ENCODE results near the gene PLIN1. TPM values are rescaled to one million over a fixed set of nuclear protein-coding genes. Genes with fewer than 3 reads are reported as not detected.

Gene PLIN1
- total RNA-seq, 1 experiment from 2014 or later, result 0.09 TPM

GRCh38 chr15:89693091-89693490 lies 13.9 kb upstream of the PLIN1 start:
- Histone ChIP-seq H3K9ac (ENCODE audit: extremely low read depth, insufficient read length, low read length) (no peak overlapping the region), H3K79me2 (ENCODE audit: insufficient read depth, low read length) (no peaks in the 10 kb centered on the region), H4K20me1 (ENCODE audit: control insufficient read depth, insufficient read depth, insufficient read length) (no peaks in the 10 kb centered on the region), H2BK5ac (ENCODE audit: insufficient read length, low read length) (no peak overlapping the region), H2BK12ac (ENCODE audit: insufficient read length, low read depth, low read length) (no peak overlapping the region), H3K4me2 (ENCODE audit: insufficient read depth, insufficient read length, low read length) (no peak overlapping the region), H2BK20ac (ENCODE audit: low read depth, low read length, poor library complexity, severe bottlenecking) (no peak overlapping the region), H3K27me3 (ENCODE audit: insufficient read depth, low read length) (no peaks in the 10 kb centered on the region), H2BK15ac (ENCODE audit: low read depth, low read length) (no peak overlapping the region), H3K27ac (ENCODE audit: insufficient read length, low read depth, low read length) (no peak overlapping the region), H3K23me2 (ENCODE audit: insufficient read length, low read depth, low read length, poor library complexity, severe bottlenecking) (peaks cover 4% of the 10 kb centered on the region), H3K79me1 (ENCODE audit: insufficient read depth, low read depth, low read length, poor library complexity, severe bottlenecking) (no peaks in the 10 kb centered on the region), H2AFZ (ENCODE audit: low read length) (no peak overlapping the region), H3K9me3 (ENCODE audit: control insufficient read depth, low read depth, low read length) (no peaks in the 10 kb centered on the region), H2BK120ac (ENCODE audit: low read depth, low read length, poor library complexity, severe bottlenecking) (no peak overlapping the region), H3K18ac (ENCODE audit: insufficient read length, low read depth, low read length) (no peak overlapping the region), H4K8ac (replicated peaks; ENCODE audit: insufficient read length, low read depth, low read length) (no peak overlapping the region), H3K14ac (ENCODE audit: insufficient read depth, low read length) (no peak overlapping the region), H3K23ac (ENCODE audit: insufficient read length, low read depth, low read length) (no peak overlapping the region), H3T11ph (ENCODE audit: low read length) (no peak overlapping the region), H2AK5ac (ENCODE audit: insufficient read length, low read length) (no peak overlapping the region), H4K5ac (ENCODE audit: insufficient read length, low read depth, low read length) (no peak overlapping the region), H3K56ac (ENCODE audit: insufficient read length, low read depth, low read length) (no peak overlapping the region), H3K4me1 (ENCODE audit: insufficient read depth, low read length) (no peaks in the 10 kb centered on the region), H4K91ac (ENCODE audit: insufficient read length, low read depth, low read length) (no peak overlapping the region), H3K4ac (ENCODE audit: low read depth, low read length) (no peak overlapping the region)
- Mint-ChIP-seq H3K4me1 (peaks cover 3% of the 10 kb centered on the region in 2 experiments), H3K9me3 (no peaks in the 10 kb centered on the region), H3K27me3 (ENCODE audit: low read depth) (peaks cover 28% of the 10 kb centered on the region), H3K36me3 (ENCODE audit: insufficient read depth in 1 of 3, low read depth in 3 of 3) (no peaks in the 10 kb centered on the region), H3K4me3 (no peak overlapping the region), H3K27ac (no peak overlapping the region)
- WGBS (ENCODE audit: extremely low coverage, insufficient read length, low lambda C conversion rate), result no CpG with 5 or more reads among the region's 2 CpGs
- DNase-seq, result no peak
- TF ChIP-seq CTCF (conservative IDR thresholded peaks at IDR 0.05), result no peak
